Measurements from ENCODE around the gene ANXA2R. TPM values are rescaled to one million over a fixed set of nuclear protein-coding genes. Genes with fewer than 3 reads are reported as not detected.

ANXA2R gene
- total and polyA plus RNA-seq, 2 of the 13 experiments (the other 11 are each of a cell fraction or from before 2014, with no cell fraction given) = 0.95 to 1.3 TPM

DNA sequence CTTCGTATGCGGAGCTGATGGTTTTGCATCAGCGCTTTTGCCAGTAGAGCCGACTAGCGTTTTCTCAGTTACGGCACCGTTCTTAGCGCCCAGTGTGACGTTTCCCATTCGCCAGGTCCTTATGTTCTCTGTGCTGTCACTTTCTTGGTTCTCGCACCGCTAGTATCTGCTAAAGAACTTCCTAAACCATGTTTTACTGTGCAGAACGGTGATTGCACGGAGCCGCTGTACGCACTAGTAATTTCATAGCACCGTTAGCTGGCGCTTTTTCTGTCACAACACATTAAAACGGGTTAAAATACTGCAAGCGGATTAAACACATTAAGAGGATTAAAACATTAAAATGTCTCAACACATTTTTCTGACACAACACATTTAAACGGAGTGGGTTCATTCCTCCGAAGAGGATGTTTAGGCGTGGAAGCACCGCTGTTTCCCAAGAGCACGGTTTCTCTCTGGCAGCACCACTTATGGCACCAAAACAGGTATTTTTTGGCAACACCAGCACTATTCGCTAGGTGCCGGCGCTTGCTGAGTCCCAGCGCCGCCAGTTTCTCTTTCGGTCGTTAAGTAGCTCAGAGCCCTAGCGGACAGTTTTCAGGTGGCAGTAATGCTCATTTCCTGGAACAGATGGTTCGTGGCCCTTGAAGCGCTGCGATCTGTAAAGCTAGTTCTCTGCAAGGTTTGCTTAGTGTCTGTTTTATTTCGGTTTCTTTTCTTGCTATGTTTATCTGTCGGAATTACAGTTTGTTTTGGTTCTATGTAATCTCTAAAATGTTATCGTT is 20.3 kb downstream of the ANXA2R start (continued):
- TF ChIP-seq FLYWCH1 (CRISPR knock-in tag; IDR thresholded peaks at IDR 0.05) = no peak
- TF ChIP-seq ZNF598 (CRISPR knock-in tag; IDR thresholded peaks at IDR 0.05; ENCODE audit: borderline replicate concordance) = no peak
- no peak for TF ChIP-seq ZNF790 (CRISPR knock-in tag; IDR thresholded peaks at IDR 0.05; ENCODE audit: borderline replicate concordance)
- no peak for TF ChIP-seq MXI1 (IDR thresholded peaks at IDR 0.05; ENCODE audit: borderline replicate concordance, low read depth, low read length)
- no peak for TF ChIP-seq ZNF264 (CRISPR knock-in tag; IDR thresholded peaks at IDR 0.05)
- TF ChIP-seq ZNF619 (CRISPR knock-in tag; IDR thresholded peaks at IDR 0.05) = no peak
- TF ChIP-seq ZNF143 (CRISPR knock-in tag; IDR thresholded peaks at IDR 0.05) = no peak
- TF ChIP-seq MIER3 (CRISPR knock-in tag; IDR thresholded peaks at IDR 0.05; ENCODE audit: borderline replicate concordance) = no peak
- TF ChIP-seq MED1 (CRISPR knock-in tag; IDR thresholded peaks at IDR 0.05) = peak; percentile 27; the same call in 1 of the 2 replicates
- no peak for TF ChIP-seq ZNF354B (CRISPR knock-in tag; IDR thresholded peaks at IDR 0.05)
- TF ChIP-seq HOXA5 (CRISPR knock-in tag; IDR thresholded peaks at IDR 0.05) = no peak; the same call in 1 of the 2 replicates
- no peak for TF ChIP-seq HMGXB3 (CRISPR knock-in tag; IDR thresholded peaks at IDR 0.05; ENCODE audit: borderline replicate concordance)
- TF ChIP-seq SIX4 (CRISPR knock-in tag; IDR thresholded peaks at IDR 0.05) = no peak
- TF ChIP-seq ZNF24 (IDR thresholded peaks at IDR 0.05) = no peak
- TF ChIP-seq ZNF605 (CRISPR knock-in tag; IDR thresholded peaks at IDR 0.05) = peak; percentile 36; the same call in 1 of the 2 replicates
- TF ChIP-seq MIXL1 (CRISPR knock-in tag; IDR thresholded peaks at IDR 0.05) = peak; percentile 51; the same call in 1 of the 2 replicates
- no peak for TF ChIP-seq ZNF564 (CRISPR knock-in tag; IDR thresholded peaks at IDR 0.05)
- no peak for TF ChIP-seq ZKSCAN5 (CRISPR knock-in tag; IDR thresholded peaks at IDR 0.05)
- TF ChIP-seq ZNF318 (CRISPR knock-in tag; IDR thresholded peaks at IDR 0.05) = no peak
- no peak for TF ChIP-seq ARNT (IDR thresholded peaks at IDR 0.05)
